ENCODE measurements around the gene DCP2.

Gene DCP2

GRCh38 chr5:113056988-113057387 lies 80.4 kb downstream of the DCP2 start:
- H3K4me1 ChIP-seq (ENCODE audit: control insufficient read depth, insufficient read depth, low read length), result no peaks in the 10 kb centered on the region; the same call in 1 of the 2 replicates
- TF ChIP-seq ZNF48 (tag by site-specific recombination; IDR thresholded peaks at IDR 0.05), result no peak
- TF ChIP-seq ZFHX2 (tag by site-specific recombination; conservative IDR thresholded peaks at IDR 0.05), result peak; percentile 32
- H3K4me3 ChIP-seq (ENCODE audit: low read depth, low read length), result no peak overlapping the region
- ChIA-PET POLR2A (no interaction called here), CTCF (interaction anchor here (1.4 kb wide), 1 partner anchor 61 kb away, joined by 3 read pairs; no protein-coding TSS in a partner anchor)
- no peak overlapping the region for H3K27ac ChIP-seq (ENCODE audit: extremely low read depth, low read depth, low read length)
- no peaks in the 10 kb centered on the region for H3K9me3 ChIP-seq (ENCODE audit: control insufficient read depth, insufficient read depth, low read depth, low read length)
- H3K36me3 ChIP-seq (ENCODE audit: control insufficient read depth in 2 of 2, insufficient read depth in 1 of 2, low read length in 2 of 2), result peaks cover 0 to 47% of the 10 kb centered on the region in 2 experiments; a peak in 2 of 3 replicates

DNA sequence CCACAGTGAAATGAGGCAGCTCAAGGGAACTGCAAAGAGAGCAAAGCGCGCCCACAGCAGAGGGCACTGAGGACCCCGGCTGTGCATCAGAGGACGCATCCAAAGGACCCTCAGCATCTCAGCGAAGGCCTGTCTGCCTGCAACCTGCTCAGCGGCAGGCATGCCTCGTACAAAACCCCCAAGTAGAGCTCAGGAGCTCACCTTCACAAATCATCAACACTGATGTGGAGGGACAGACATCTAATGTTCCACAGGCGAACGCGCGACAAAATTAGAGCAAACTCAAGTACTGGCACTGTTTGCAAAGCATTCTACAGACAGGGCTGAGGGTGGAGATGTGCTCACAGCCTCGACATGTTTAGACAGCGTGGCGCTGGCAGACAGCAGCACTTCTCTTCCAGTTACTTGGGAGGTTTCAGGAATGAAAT lies 81.0 kb downstream of the DCP2 start:
- no peaks in the 10 kb centered on the region for H3K9me3 ChIP-seq (ENCODE audit: control insufficient read depth, insufficient read depth, low read depth, low read length)
- TF ChIP-seq, protein P1, sequence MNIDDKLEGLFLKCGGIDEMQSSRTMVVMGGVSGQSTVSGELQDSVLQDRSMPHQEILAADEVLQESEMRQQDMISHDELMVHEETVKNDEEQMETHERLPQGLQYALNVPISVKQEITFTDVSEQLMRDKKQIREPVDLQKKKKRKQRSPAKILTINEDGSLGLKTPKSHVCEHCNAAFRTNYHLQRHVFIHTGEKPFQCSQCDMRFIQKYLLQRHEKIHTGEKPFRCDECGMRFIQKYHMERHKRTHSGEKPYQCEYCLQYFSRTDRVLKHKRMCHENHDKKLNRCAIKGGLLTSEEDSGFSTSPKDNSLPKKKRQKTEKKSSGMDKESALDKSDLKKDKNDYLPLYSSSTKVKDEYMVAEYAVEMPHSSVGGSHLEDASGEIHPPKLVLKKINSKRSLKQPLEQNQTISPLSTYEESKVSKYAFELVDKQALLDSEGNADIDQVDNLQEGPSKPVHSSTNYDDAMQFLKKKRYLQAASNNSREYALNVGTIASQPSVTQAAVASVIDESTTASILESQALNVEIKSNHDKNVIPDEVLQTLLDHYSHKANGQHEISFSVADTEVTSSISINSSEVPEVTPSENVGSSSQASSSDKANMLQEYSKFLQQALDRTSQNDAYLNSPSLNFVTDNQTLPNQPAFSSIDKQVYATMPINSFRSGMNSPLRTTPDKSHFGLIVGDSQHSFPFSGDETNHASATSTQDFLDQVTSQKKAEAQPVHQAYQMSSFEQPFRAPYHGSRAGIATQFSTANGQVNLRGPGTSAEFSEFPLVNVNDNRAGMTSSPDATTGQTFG (tag by site-specific recombination; IDR thresholded peaks at IDR 0.05; ENCODE audit: borderline replicate concordance), result no peak
- TF ChIP-seq ZFP69B (tag by site-specific recombination; IDR thresholded peaks at IDR 0.05), result no peak
- TF ChIP-seq MYNN (tag by site-specific recombination; IDR thresholded peaks at IDR 0.05; ENCODE audit: borderline replicate concordance), result no peak
- no peak for TF ChIP-seq ZNF747 (tag by site-specific recombination; IDR thresholded peaks at IDR 0.05)
- TF ChIP-seq ZNF362 (tag by site-specific recombination; IDR thresholded peaks at IDR 0.05), result no peak
- TF ChIP-seq ZNF416 (tag by site-specific recombination; IDR thresholded peaks at IDR 0.05), result no peak
- no peak for TF ChIP-seq ZNF677 (tag by site-specific recombination; IDR thresholded peaks at IDR 0.05)
- TF ChIP-seq KLF17 (tag by site-specific recombination; IDR thresholded peaks at IDR 0.05), result no peak
- TF ChIP-seq, protein P2, sequence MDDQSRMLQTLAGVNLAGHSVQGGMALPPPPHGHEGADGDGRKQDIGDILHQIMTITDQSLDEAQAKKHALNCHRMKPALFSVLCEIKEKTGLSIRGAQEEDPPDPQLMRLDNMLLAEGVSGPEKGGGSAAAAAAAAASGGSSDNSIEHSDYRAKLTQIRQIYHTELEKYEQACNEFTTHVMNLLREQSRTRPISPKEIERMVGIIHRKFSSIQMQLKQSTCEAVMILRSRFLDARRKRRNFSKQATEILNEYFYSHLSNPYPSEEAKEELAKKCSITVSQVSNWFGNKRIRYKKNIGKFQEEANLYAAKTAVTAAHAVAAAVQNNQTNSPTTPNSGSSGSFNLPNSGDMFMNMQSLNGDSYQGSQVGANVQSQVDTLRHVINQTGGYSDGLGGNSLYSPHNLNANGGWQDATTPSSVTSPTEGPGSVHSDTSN (CRISPR knock-in tag; IDR thresholded peaks at IDR 0.05), result no peak
- no peak for TF ChIP-seq GLI2 (tag by site-specific recombination; IDR thresholded peaks at IDR 0.05; ENCODE audit: borderline replicate concordance, low read depth)
- TF ChIP-seq ZNF561 (tag by site-specific recombination; IDR thresholded peaks at IDR 0.05; ENCODE audit: borderline replicate concordance), result no peak
- no peak for TF ChIP-seq ZNF114 (tag by site-specific recombination; IDR thresholded peaks at IDR 0.05)
- no peak for TF ChIP-seq ZSCAN16 (tag by site-specific recombination; IDR thresholded peaks at IDR 0.05)
- TF ChIP-seq ZNF707 (tag by site-specific recombination; IDR thresholded peaks at IDR 0.05), result no peak
- no peak for TF ChIP-seq ZNF280D (tag by site-specific recombination; IDR thresholded peaks at IDR 0.05)
- TF ChIP-seq TCF7L2 (IDR thresholded peaks at IDR 0.05; ENCODE audit: borderline replicate concordance, low read depth, low read length), result no peak
- TF ChIP-seq, protein P3, sequence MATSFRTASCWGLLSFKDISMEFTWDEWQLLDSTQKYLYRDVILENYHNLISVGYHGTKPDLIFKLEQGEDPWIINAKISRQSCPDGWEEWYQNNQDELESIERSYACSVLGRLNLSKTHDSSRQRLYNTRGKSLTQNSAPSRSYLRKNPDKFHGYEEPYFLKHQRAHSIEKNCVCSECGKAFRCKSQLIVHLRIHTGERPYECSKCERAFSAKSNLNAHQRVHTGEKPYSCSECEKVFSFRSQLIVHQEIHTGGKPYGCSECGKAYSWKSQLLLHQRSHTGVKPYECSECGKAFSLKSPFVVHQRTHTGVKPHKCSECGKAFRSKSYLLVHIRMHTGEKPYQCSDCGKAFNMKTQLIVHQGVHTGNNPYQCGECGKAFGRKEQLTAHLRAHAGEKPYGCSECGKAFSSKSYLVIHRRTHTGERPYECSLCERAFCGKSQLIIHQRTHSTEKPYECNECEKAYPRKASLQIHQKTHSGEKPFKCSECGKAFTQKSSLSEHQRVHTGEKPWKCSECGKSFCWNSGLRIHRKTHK (tag by site-specific recombination; IDR thresholded peaks at IDR 0.05), result no peak
- no peaks in the 10 kb centered on the region; the same call in 1 of the 2 replicates for H3K4me1 ChIP-seq (ENCODE audit: control insufficient read depth, insufficient read depth, low read length)
- POLR2A ChIA-PET, result no interaction called here
- CTCF ChIA-PET, result interaction anchor here (1.4 kb wide), 1 partner anchor 61 kb away, joined by 3 read pairs; no protein-coding TSS in a partner anchor
- H3K36me3 ChIP-seq (ENCODE audit: control insufficient read depth in 2 of 2, insufficient read depth in 1 of 2, low read length in 2 of 2), result peaks cover 0 to 43% of the 10 kb centered on the region in 2 experiments; a peak in 2 of 3 replicates
- no peak overlapping the region for H3K27ac ChIP-seq (ENCODE audit: extremely low read depth, low read depth, low read length)
- no peak overlapping the region for H3K4me3 ChIP-seq (ENCODE audit: low read depth, low read length)

Measured in HEK293 (cell line).